Measurements from ENCODE around the gene PRKAG3.

The PRKAG3 gene

GRCh38 chr2:218812861-218813260 is 18.7 kb downstream of the PRKAG3 start:
- no peak for DNase-seq

- no peak for DNase-seq
Observed at GRCh38 chr2:218812096-218812815, 19.3 kb downstream of the PRKAG3 start.

GRCh38 chr2:218811382-218811781 is 20.2 kb downstream of the PRKAG3 start:
- no peak for DNase-seq

GRCh38 chr2:218810256-218810655 is 21.3 kb downstream of the PRKAG3 start:
- no peak for DNase-seq

- no peak for DNase-seq
Observed at GRCh38 chr2:218809515-218809914, 22.1 kb downstream of the PRKAG3 start.

- DNase-seq = no peak
Observed at GRCh38 chr2:218807626-218808025, 24.0 kb downstream of the PRKAG3 start.

- peak; percentile 10 for DNase-seq
Observed at GRCh38 chr2:218806346-218806978, 25.1 kb downstream of the PRKAG3 start.

GRCh38 chr2:218805627-218806026 is 26.0 kb downstream of the PRKAG3 start:
- DNase-seq = no peak

- no peak for DNase-seq
Observed at GRCh38 chr2:218804817-218805216, 26.8 kb downstream of the PRKAG3 start.

- DNase-seq = no peak
Observed at GRCh38 chr2:218802386-218802994, 29.1 kb downstream of the PRKAG3 start.

GRCh38 chr2:218799990-218800389 is 31.6 kb downstream of the PRKAG3 start:
- no peak for DNase-seq

GRCh38 chr2:218798767-218799504 is 32.7 kb downstream of the PRKAG3 start:
- DNase-seq = no peak

GRCh38 chr2:218796691-218797090 is 34.9 kb downstream of the PRKAG3 start:
- no peak for DNase-seq

- DNase-seq = no peak
Observed at GRCh38 chr2:218792433-218792832, 39.2 kb downstream of the PRKAG3 start.

GRCh38 chr2:218788529-218789255 is 42.9 kb downstream of the PRKAG3 start:
- DNase-seq = no peak

GRCh38 chr2:218786133-218786532 is 45.5 kb downstream of the PRKAG3 start:
- no peak for DNase-seq

GRCh38 chr2:218785103-218785502 is 46.5 kb downstream of the PRKAG3 start:
- DNase-seq = no peak

GRCh38 chr2:218783688-218784087 is 47.9 kb downstream of the PRKAG3 start:
- no peak for DNase-seq

GRCh38 chr2:218782528-218782844 is 49.1 kb downstream of the PRKAG3 start:
- no peak for DNase-seq

- DNase-seq = no peak
Observed at GRCh38 chr2:218781691-218782527, 49.7 kb downstream of the PRKAG3 start, which contains the start of gene CYP27A1. Gene CYP27A1 (plus strand): TSS chr2:218782147. CDS start chr2:218782183, 36 bp downstream.

GRCh38 chr2:218780851-218781690 is 50.5 kb downstream of the PRKAG3 start:
- DNase-seq = no peak

All from DMS153 (cell line).